Cortex of kidney (tissue), 1 donor: ENCODE data around the gene RPRD1B.
"Not testable (repeated sequence)": the region's sequence is repeated elsewhere in the genome, so short reads cannot be mapped to it uniquely, and the experiment has no call there.

Experiments used
- DNase-seq: peaks from one replicate; lab custom pipeline; 2025; lab: John Stamatoyannopoulos, UW

RPRD1B gene

DNA sequence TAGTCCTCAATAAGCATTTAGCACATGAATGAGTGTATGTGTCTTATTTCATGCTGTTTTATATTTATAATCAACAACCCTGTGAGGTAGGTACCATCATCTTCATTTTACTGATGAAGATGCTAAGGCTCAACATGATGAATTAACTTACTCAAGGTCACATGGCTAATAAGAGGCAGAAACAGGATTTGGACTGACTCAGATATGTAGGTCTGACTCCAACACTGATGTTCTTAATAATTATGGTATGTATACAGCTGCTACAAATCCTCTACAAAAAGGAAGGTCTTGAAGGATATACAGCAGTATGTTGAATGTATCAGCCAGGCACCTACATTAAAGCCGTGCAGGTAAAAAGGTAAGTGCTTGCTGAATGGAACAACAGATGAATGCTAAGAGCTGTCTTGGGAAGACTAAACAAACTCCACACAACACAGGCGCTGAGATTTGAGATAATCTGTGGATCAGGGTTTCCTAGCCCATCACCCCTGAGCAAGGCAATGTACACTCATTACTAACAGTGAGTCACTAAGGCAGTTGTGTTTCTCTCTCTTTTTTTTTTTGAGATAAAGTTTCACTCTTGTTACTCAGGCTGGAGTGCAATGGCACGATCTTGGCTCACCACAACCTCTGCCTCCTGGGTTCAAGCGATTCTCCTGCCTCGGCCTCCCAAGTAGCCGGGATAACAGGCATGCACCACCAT, 32.2 kb upstream of the RPRD1B start:
- no peak for DNase-seq

DNA sequence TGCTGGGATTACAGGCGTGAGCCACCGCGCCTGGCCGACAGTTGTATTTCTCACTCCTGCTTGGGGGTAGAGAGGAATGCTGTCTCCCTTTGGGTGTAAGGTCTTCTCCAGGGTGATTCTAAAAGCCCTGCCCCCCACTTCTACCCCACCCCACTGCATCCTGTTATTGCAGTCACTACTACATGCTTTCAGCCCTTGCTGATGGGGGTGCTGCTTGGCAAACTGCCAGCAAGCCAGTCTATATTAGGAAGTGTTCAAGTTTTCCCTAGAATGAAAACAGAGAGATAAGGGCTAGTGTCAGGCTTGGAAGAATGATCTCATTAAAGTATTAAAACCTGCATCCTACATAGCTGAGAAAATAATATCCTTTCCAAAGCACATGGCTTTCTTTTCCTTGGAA, 31.6 kb upstream of the RPRD1B start:
- no peak for DNase-seq

DNA sequence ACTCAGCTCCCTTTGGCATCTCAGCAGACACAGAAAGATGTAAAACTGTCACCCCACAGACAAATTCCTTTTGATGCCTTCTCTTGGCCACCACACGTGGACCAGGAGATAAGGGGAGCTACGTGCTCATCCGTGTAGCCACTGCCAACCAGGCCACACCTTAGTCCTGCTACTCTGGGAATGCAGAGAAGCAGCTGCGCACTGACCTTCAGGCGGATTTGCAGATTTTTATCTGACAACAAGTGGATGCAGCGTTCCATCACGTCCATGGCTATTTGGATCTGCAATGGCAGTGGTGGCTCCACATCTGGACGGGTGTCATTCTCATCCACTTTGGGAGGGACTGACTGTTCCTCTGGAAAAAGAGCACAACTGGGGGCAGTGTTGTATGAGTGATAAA, 31.1 kb upstream of the RPRD1B start:
- no peak for DNase-seq

DNA sequence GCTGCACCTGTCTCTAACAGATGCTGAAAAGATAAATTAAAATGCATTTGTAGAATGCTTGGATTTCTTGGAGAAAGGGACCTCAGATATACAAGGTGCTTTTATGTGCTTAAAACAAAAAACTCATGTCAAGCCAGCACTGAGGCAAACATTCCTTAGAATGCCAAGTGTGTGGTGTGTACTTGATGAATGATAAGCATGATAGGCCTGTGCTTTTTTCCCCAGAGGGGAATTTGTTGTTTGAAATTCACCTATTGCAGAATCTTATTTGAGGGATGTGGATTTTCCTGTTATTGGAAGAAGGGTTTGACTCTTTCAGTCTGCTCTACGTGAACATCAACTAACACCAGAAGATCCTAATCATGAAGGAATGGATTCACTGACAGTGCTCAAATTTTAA, 29.1 kb upstream of the RPRD1B start:
- no peak for DNase-seq

DNA sequence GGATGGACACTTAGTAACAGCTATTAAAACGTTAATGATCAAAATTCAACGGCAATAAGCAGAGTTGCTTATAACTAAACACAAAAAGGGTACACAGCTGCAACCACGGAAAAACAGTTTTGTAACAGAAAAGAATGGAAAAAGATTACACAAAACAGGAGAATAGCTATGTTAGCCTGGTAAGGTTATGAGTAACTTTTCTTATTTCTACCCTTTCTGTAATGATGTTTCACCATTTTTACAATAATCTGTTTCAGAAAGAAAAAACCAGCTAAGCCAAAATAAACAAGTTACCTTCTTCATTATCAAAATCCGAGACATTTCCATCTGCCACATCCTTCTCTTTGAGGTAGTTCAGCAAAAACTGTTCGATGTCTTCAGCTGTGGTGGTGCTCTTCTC, 27.6 kb upstream of the RPRD1B start:
- no peak for DNase-seq

DNA sequence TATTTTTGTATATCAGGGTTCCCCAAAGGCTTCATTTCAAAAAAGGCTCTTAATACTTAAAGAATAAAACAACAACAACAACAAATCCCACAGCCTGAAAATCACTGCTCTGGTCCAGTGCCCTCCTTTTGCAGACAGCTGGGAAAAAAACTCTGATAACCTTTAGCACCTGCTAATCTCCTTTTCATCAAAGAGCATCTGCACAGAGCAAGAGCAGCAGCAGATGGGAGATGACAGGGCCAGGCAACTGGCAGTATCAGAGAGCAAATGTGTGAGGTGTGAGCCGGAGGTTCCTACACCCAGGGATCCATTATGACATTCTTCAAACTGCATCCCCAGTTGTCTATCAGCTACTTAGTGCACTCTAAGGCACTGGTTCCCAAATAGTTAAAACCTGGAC, 26.0 kb upstream of the RPRD1B start:
- DNase-seq, result no peak

DNA sequence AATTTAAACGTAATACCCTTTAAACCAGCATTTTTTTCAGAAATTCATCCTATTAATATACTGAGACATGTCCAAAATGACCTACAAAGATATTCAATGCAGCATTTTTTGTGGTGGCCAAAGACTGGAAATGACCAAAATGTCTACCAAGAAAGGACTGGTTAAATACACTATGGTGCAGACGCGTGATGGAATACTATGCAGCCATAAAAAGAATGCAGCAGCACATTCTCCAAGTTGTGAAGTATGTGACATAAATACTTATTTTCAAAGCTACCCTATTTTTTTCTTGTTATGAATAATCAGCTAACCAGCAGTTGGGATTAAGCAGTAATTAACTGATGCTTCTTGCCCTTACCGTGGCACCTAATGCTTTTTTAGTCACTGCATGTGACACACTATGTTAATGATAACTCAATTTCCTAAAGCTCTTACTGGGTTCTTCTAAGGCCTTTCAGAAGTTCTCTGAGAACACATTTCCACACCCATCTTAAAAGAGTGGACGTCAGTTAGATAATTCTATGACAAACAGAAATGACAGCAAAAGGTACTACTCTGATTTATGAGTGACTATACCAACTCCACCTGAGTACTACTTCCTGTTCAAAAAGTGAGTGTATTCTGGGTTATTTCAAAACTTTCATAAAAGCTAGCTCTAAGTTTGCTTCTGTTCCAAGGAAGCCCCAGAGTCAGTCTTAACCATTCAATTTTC, 25.2 kb upstream of the RPRD1B start:
- no peak for DNase-seq

DNA sequence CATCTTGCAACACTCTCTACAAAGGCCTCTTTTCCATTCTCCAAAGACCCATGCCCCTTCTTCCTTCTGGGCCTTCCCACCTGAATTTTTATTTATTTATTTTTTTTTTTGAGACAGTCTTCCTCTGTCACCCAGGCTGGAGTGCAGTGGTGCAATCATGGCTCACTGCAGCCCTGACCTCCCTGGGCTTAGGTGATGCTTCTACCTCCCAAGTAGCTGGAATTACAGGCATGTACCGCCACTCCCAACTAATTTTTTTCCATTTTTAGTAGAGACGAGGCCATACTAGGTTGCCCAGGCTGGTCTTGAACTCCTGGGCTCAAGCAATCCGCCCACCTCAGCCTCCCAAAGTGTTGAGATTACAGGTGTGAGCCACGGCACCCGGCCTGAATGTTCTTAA, 24.1 kb upstream of the RPRD1B start:
- not testable (repeated sequence) for DNase-seq

DNA sequence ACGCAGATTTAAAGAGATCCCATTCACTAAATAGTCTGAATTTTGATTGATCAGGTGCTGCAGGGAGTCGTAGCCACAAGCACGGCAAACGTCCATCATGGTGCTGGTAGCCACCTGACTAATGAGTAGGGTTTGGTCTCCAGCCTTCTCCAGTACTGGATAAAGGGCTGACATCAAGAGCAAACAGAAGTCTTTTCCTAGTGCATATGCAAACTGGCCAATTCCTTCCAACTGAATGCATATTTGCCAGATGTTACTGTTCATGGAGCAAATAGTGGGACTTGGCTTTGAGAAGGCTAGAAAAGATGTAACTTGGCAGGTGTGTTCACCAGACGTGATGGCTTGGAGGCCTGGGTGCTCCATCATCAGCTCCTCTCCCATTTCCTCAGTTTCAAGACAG, 21.9 kb upstream of the RPRD1B start:
- no peak for DNase-seq

DNA sequence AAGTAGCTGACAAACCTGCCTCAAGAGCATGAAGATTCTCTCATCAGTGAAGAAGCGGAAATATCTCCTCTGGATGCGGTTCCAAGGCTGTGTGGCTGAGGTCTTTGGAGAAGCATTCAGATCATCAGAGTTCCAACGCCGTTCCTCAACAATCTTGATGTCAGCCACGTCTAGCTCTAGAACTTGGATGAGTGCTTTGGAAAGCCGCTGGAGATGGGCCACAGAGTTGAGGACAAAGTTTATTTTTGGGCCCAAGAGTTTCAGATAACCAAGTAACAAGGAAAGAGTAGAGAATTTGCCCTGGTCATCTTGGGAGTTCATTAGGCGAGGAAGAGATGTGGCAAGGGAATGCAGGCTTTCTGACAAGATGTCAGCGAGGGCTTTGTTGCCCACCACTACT, 21.2 kb upstream of the RPRD1B start:
- no peak for DNase-seq

DNA sequence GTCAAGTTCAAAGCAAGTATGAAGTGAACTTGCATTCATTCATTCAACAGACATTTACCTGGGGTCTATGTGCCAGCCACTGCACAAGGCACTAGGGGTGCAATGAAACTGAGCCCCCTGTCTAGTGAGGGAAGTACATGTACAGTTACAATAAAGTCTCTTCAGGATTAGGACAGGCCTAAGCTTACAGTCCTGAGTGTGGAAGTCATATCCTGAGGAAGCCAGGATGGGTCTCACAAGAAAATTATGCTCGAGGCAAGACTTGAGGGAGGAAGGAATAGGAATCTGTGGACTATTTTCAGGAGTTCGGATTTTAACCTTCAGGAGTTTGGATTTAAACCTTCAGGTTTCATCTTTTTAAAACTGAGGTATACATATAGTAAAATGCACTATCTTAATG, 19.7 kb upstream of the RPRD1B start:
- no peak for DNase-seq

DNA sequence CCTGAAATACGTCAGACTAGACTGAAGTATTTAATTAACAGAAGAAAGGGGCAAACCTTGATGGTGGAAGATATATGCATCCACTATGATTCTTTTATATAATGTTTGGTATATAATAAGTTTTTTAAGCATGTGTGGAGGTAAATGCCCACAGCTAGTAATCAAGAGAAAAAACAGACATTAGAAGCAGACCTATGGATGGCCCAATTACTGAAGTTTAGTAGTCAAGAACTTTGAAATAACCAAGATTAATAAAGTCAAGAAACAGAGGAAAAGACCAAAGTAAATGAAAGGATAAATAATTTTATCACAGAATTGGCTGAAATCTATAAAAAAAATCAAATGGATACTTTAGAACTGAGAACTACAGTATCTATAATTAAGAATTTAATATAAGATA, 15.6 kb upstream of the RPRD1B start:
- DNase-seq, result no peak

DNA sequence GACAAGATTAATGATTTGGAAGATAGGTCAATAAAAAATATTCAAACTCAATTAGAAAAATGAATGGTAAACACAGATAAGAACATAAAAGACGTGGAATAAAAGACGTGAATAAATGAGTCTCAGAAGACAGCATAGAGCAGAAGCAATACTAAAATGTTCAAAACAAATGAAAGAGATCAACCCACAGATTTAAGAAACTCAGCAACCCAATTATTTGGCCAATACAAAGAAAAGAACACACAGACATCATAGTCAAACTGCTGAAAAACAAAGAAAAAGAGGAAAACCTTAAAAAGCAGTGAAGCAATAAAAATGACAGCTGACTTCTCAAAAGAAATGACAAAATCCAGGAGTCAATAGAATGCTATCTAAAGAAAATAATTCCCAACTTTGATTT, 15.2 kb upstream of the RPRD1B start:
- no peak for DNase-seq

DNA sequence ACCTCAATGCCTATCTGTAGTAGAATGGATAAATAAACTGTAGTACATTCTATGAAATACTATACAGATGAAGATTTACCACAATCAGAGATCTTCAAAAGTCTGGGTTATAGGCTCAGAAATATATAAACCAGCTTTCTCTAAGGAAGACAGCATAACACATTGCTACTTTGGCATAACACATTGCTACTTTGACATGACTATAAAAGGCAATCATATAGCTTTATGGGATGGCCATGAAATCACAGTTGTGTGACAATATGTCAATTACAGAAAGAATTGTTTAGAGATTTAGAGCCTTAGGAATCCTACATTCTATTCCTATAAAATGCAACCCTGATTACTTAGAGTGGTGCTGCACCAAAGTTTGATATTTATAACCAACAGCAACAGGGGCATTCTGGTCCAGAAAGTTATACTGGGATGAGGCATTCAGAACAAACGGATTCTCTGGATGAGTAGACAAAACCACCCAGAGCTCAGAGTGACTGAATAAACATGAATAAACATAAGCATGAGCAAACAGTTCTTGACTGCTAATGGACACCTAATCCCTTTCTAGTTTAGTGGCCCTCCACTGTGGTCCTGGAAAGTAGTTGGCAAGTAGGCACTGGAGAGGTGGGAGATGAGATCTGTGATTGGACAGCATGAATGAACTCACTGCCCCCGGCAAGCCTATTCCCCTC, 12.3 kb upstream of the RPRD1B start:
- DNase-seq, result no peak

DNA sequence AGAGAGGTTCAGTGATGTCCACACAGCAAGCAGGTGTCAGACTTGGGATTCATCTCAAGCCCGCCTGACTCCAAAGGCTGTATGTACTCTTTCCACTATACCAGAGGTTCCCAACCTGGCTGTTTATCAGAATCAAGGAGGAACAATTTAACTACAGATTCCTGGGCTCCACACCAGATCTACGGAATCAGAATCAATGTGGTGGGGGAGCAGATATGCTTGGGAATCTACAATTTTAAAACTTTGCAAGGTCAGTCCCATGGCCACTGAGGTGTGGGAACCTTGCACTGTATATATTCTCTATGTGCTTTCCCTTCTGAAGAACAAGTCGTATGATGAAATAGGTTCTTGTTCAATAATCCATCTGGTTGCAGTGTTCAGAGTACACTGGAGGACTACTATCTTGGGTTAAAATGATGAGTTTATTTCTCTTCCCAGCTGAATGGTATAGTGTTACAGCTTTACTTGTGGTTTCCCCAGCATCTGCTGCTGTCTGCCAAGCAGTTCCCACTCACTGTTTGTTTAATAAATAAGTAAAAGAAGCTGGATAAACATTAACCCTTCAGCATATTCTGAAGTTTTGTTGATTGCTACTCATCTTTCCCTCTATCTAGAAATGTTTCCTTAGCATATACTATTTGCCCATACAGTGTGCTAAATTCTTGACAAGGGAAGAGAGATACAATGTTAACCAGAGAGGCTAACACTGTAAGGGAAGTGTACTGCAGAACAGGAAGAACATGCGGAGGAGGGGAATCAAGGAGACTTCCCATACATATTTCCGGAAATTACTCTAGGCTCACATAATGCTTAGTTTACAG, 10.2 kb upstream of the RPRD1B start:
- no peak for DNase-seq

DNA sequence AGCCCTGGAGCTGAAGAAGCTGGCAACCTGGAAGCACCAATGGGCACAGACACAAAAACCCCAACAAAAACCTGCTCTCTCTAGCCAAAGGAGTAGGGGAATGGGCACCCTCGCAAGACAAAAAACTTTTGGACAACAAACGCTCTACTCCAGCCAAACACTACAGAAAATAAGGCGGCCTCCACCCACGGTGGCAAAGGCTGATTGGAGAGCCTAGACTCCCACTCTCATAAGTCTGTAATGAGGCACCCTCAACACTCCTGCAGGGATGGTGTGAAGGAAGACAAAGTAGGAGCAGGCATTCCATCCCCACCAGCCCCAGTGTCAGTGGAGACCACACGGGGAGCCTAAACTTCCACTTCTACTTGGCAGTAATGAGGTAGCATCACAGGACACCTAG, 9.1 kb upstream of the RPRD1B start:
- DNase-seq, result no peak

DNA sequence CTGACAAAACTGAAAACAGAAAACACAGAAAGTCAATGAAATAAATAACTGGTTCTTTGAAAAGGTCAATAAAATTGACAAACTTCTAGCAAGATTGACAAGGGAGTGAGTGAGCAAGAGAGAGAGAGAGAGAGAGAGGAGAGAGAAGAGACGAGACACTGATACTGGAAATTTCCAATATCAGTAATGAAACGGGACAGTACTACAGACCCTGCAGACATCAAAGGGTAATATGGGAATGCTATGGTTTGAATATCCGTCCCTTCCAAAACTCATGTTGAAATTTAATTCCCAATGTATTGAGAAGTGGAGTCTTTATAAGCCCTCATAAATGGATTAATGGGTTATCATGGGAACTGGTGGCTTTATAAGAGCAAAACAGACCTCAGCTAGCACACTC, 4.1 kb upstream of the RPRD1B start:
- no peak for DNase-seq

DNA sequence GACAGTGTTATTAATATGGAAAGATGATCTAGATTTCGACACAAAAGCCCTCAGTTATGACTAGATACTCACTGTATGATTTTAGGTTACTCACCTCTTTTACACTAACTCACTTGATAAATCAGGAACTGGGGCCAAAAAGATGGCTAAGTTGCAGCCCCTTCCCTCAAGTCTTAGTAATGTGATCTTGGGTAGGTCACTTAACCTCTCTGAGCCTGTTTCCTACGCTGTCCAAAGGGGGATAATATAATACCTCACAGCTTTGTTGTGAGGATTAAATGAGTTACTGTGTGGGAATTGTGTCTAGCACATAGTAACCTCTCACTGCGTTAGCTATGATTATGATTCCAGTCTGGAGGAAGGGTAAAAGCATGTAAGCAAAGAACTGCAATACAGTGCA, 1.6 kb upstream of the RPRD1B start:
- DNase-seq, result no peak

DNA sequence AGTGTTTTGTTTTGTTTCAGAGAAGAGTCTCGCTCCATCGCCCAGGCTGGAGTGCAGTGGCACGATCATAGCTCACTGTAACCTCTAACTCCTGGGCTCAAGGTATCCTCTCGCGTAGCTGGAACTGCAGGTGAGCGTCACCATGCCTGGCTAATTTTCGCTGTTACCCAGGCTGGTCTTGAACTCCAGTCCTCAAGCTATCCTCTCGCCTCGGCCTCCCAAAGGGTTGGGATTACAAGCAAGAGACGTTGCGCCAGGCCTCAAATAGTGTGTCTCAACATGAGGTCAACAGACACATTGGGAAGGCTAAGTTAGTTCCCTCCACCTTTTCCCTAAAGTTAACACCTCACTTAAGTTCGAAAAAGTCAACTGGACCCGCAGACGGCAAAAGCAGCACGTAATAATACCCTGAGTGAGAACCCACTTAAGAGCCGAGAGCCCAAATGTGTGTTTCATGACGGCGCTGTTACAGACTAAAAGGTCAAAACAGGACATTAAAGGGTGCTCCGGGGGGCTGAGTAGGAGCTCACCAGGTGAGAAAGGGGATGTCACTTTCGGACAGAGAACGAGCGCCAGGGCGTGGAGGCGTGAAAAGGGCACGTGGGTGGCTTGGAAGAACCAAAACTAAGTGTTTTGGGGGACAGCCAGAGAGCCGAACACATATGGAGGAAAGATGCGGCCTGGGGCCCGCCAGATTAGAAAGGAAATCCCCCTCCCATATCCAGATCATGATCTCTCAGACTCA, 789 bp upstream of the RPRD1B start:
- no peak for DNase-seq

DNA sequence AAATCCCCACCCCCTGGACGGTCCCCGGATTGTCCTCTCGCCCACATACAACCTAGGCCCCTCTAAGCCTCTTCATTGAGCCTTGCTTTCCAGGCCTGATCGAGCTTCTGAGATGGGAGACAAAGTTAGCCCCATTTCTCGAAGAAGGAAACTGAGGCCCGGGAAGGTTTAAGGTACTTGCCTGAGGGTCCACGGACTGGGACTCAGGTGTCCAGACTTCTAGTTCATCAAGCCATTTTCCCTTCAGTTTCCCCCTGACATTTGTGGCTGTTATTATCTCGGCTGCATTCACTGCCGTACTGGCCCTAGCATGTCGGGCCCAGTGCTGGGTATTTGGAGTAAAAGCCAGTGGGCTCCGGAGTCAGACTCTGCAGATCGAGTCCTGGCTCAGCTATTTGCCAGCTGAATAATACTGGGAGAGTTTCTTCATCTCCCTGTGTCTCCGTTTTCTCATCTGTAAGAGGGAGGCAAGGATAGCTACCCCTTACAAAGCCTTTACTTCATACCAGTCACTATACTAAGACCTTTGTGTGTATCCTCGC, 633 bp downstream of the RPRD1B start:
- no peak for DNase-seq

DNA sequence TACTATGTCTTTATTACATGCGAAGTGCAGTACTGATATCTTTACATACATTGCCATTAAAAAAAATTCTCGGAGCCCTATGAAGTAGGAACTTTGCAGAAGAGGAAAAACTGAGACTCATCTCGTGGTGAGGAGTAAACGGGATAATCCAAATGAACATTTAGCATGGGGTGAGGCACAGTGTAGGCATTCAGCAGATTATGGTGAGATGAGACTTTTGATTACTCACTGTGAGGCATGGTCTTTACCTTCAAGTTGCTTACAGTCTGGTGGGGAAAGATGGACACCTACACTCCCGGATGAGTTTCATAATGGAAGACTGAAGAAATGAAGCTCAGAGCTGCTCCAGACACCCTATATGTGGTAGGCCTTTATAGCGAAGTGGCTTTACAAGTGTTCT, 1.4 kb downstream of the RPRD1B start:
- DNase-seq, result no peak

DNA sequence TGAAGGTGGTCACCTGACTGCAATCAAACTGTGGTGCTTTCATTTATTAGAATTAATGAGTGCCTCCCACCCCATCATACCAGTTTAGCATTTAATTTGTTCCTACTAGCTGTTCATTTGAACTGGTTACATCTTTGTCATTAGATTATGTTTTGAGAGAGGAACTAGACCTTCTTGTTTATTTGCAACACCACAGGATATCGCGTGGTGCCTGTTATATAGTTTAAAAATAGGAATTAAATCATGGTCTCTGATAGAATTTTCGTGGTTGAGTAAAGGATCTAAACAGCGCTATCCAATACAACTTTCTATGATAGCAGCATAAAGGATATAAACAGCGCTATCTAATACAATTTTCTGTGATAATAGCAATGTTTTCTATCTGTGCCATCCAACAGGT, 2.8 kb downstream of the RPRD1B start:
- no peak for DNase-seq
